Hepatocyte (in vitro differentiated cells): ENCODE data around the gene ROS1.

Source experiments
- EZH2 ChIP-seq: fragments of 200-600 bp; sonication (generic); IDR thresholded peaks from 2 replicates; pipeline ENCODE4 v1.6.1; 2016; ENCODE audit warnings: antibody characterized with exemption, mild to moderate bottlenecking, borderline replicate concordance
- TF ChIP-seq, protein P1 (sequence below): fragments of 200-600 bp; sonication (generic); IDR thresholded peaks from 2 replicates; pipeline ENCODE4 v1.5.1; 2016; ENCODE audit warnings: antibody characterized with exemption, mild to moderate bottlenecking; ENCODE audit not compliant: poor library complexity

DNA sequence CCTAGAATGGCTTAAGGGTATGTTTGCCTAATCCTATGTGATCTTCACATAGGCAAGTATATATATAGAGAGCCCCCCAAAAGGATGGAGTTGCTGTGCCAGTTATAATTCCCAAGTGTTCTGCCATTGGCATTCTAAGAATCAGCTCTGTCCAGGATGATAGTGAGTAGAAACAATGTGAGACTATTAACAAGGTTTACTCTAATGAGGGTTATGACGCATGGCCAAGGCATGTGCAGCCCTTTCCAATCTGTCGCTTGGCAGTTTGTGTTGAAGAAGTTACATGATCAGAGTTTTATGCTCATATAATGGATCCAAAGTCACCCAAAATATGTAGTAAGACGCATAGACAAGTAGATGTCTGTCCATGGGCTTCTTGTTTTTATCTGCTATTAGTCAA lies 126.8 kb downstream of the ROS1 start:
- TF ChIP-seq, protein P1, sequence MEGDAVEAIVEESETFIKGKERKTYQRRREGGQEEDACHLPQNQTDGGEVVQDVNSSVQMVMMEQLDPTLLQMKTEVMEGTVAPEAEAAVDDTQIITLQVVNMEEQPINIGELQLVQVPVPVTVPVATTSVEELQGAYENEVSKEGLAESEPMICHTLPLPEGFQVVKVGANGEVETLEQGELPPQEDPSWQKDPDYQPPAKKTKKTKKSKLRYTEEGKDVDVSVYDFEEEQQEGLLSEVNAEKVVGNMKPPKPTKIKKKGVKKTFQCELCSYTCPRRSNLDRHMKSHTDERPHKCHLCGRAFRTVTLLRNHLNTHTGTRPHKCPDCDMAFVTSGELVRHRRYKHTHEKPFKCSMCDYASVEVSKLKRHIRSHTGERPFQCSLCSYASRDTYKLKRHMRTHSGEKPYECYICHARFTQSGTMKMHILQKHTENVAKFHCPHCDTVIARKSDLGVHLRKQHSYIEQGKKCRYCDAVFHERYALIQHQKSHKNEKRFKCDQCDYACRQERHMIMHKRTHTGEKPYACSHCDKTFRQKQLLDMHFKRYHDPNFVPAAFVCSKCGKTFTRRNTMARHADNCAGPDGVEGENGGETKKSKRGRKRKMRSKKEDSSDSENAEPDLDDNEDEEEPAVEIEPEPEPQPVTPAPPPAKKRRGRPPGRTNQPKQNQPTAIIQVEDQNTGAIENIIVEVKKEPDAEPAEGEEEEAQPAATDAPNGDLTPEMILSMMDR, result no peak
- TF ChIP-seq EZH2, result no peak
